Ramos (cell line): ENCODE data around the gene SLCO4A1.

ENCODE experiments used
- in situ Hi-C: fragments of 300-500 bp; cut with MboI; formaldehyde crosslinking; loops from one replicate; pipeline ENCODE4 v1.14.3; 2022; ENCODE audit warnings: low sequenced_read_pairs; ENCODE audit not compliant: unreplicated experiment

SLCO4A1 gene

GRCh38 chr20:62707921-62708521 is 65.7 kb downstream of the SLCO4A1 start:
- in situ Hi-C loops: no loop called here

DNA sequence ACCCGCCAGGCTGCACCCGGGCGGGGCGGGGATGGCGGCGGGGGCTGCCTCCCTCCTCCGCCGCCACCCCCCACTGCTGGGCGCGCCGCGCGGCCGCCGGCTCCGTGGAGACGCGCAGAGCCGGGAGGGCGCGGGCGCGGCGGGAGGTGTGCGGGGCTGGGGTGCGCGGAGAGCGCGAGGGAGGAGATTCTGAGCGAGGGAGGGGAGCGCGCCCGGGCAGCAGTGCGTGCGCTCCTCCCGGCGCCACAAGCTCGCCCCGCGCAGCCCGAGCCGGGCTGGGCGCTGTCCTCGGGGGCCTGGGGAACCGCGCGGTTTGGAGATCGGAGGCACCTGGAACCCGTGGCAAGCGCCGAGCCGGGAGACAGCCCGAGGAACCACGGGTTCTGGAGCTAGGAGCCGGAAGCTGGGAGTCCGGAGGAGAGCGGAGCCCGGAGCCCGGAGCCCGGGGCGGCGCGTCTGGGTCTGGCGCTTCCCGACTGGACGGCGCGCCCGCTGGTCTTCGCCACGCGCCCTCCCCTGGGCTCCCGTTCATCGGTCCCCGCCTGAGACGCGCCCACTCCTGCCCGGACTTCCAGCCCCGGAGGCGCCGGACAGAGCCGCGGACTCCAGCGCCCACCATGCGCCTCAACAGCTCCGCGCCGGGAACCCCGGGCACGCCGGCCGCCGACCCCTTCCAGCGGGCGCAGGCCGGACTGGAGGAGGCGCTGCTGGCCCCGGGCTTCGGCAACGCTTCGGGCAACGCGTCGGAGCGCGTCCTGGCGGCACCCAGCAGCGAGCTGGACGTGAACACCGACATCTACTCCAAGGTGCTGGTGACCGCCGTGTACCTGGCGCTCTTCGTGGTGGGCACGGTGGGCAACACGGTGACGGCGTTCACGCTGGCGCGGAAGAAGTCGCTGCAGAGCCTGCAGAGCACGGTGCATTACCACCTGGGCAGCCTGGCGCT is 66.6 kb downstream of the SLCO4A1 start, which contains the start of gene NTSR1:
TSS of gene NTSR1 (plus strand) at position 246 of the 946 bp plus-strand sequence. CDS start at position 618, 372 bp downstream.
- in situ Hi-C loops: no loop called here

DNA sequence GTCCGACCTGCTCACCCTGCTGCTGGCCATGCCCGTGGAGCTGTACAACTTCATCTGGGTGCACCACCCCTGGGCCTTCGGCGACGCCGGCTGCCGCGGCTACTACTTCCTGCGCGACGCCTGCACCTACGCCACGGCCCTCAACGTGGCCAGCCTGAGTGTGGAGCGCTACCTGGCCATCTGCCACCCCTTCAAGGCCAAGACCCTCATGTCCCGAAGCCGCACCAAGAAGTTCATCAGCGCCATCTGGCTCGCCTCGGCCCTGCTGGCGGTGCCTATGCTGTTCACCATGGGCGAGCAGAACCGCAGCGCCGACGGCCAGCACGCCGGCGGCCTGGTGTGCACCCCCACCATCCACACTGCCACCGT is 67.2 kb downstream of the SLCO4A1 start:
- in situ Hi-C loops: no loop called here

- in situ Hi-C loops: no loop called here
Measured at GRCh38 chr20:62710221-62710885, 68.0 kb downstream of the SLCO4A1 start.

GRCh38 chr20:62710886-62711702 is 68.8 kb downstream of the SLCO4A1 start:
- in situ Hi-C loops: no loop called here

DNA sequence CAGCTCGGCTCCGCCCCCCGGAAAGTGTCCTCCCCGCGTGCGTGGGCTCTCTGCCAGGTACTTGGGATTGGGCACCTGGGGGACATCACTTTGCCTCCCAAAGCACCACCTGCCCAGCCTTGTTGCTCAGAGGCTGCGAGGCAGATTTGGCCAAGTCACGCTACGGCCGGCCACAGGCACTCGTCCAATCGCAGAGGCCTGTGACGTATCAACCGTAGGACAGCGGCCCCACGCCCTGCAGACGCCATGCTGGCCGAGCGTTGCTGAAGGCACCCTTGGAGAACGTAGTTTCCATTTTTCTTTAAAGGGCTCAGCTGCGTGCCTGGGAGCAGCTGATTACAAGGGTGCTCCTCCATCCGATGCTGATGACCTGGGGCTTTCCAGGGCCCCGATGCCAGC is 69.4 kb downstream of the SLCO4A1 start:
- in situ Hi-C loops: no loop called here

GRCh38 chr20:62712606-62713005 is 70.3 kb downstream of the SLCO4A1 start:
- in situ Hi-C loops: no loop called here

GRCh38 chr20:62714006-62714405 is 71.7 kb downstream of the SLCO4A1 start:
- in situ Hi-C loops: no loop called here

DNA sequence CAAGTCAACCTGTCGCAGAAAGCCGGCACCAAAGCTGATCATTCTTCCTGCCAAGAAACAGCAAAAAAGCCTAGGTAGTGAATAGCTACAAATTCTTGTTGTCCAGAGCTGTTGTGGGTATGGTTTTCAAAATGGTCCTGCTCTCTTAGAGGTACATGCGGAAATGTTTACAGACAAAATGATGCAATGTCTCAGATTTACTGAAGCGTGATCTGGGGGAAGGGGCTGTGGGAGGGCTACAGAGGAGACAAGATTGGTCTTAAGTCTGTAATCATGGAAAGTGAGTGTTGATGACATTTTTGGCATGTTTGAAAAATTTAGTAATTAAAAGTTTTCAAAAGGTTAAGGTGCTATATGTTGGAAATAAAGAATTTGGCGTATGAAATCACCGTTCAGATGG is 72.5 kb downstream of the SLCO4A1 start:
- in situ Hi-C loops: no loop called here

- in situ Hi-C loops: no loop called here
Measured at GRCh38 chr20:62715201-62715600, 72.9 kb downstream of the SLCO4A1 start.

- in situ Hi-C loops: no loop called here
Measured at GRCh38 chr20:62716198-62716940, 74.1 kb downstream of the SLCO4A1 start.

- in situ Hi-C loops: no loop called here
Measured at GRCh38 chr20:62716941-62717310, 74.6 kb downstream of the SLCO4A1 start.

GRCh38 chr20:62717933-62718332 is 75.6 kb downstream of the SLCO4A1 start:
- in situ Hi-C loops: no loop called here

- in situ Hi-C loops: no loop called here
Measured at GRCh38 chr20:62718546-62718945, 76.2 kb downstream of the SLCO4A1 start.

DNA sequence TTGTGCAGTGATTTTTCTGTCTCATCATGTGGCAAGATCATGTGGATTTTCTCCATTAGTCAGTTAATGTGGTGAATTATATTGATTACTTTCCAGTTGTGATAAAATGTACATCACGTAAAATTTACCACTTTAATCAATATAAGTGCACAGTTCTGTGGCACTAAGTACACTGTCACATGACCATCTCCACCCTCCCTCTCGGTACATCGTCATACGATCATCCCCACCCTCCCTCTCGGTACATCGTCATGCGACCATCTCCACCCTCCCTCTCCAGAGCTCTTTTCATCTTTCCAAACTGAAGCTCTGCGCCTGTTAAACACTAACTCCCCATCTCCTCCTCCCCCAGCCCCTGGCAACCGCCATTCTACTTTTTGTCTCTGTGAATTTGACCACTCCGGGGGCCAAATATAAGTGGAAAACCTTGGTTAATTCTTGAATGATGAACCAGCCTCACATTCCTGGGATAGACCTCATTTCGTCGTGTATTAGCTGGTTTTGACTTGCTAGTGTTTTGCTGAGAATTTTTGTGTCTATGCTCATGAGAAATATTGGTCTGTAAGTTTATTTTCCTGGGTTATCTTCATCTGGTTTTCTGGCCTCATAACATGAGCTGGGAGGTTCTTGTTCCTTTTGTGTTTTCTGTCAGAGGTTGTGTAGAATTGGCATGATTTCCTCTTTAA is 77.1 kb downstream of the SLCO4A1 start:
- in situ Hi-C loops: no loop called here
